HT1080 (cell line): Measurements from ENCODE around the gene CACNA1A. TPM values are rescaled to one million over a fixed set of nuclear protein-coding genes. Genes with fewer than 3 reads are reported as not detected.

ENCODE experiments used
- DNase-seq: peaks from one replicate; pipeline ENCODE4 v3.0.0-alpha.2; 2015; ENCODE audit warnings: low read depth
- total RNA-seq: library from RNA; depleted of rRNA; stranded (reverse); fragments of >200 nt; shearing (Covaris generic); gene quantifications from 2 replicates; pipeline ENCODE4 v1.2.3, GENCODE V29; 2014

The CACNA1A gene
- total RNA-seq, 1 experiment from 2014 or later, result 0.53 TPM

- DNase-seq, result no peak
Measured at GRCh38 chr19:13314761-13315160, 191.5 kb downstream of the CACNA1A start.

GRCh38 chr19:13313875-13314274 is 192.4 kb downstream of the CACNA1A start:
- DNase-seq, result no peak

GRCh38 chr19:13309864-13310263 is 196.4 kb downstream of the CACNA1A start:
- DNase-seq, result no peak

GRCh38 chr19:13303381-13304129 is 202.7 kb downstream of the CACNA1A start:
- no peak for DNase-seq

- DNase-seq, result no peak
Measured at GRCh38 chr19:13302526-13303270, 203.6 kb downstream of the CACNA1A start.

- no peak for DNase-seq
Measured at GRCh38 chr19:13301627-13302334, 204.5 kb downstream of the CACNA1A start.

- no peak for DNase-seq
Measured at GRCh38 chr19:13300421-13301030, 205.8 kb downstream of the CACNA1A start.

- DNase-seq, result no peak
Measured at GRCh38 chr19:13299838-13300237, 206.4 kb downstream of the CACNA1A start.

- no peak for DNase-seq
Measured at GRCh38 chr19:13298565-13299481, 207.5 kb downstream of the CACNA1A start.

GRCh38 chr19:13297023-13297422 is 209.3 kb downstream of the CACNA1A start:
- no peak for DNase-seq

- no peak for DNase-seq
Measured at GRCh38 chr19:13294812-13295567, 211.3 kb downstream of the CACNA1A start.

GRCh38 chr19:13291913-13292312 is 214.4 kb downstream of the CACNA1A start:
- DNase-seq, result no peak

- no peak for DNase-seq
Measured at GRCh38 chr19:13290741-13291140, 215.5 kb downstream of the CACNA1A start.

GRCh38 chr19:13289295-13289694 is 217.0 kb downstream of the CACNA1A start:
- DNase-seq, result no peak

- no peak for DNase-seq
Measured at GRCh38 chr19:13286195-13286985, 219.9 kb downstream of the CACNA1A start.

GRCh38 chr19:13284929-13285928 is 221.1 kb downstream of the CACNA1A start:
- DNase-seq, result no peak

- DNase-seq, result no peak
Measured at GRCh38 chr19:13283871-13284270, 222.4 kb downstream of the CACNA1A start.
